Breast epithelium (tissue), 4 donors: ENCODE data around the gene SLC35A1. TPM values are rescaled to one million over a fixed set of nuclear protein-coding genes. Genes with fewer than 3 reads are reported as not detected.

Source experiments
- DNase-seq, 2 donors: peaks; one replicate each; pipeline ENCODE4 v3.0.0-alpha.2; 2019; ENCODE audit warnings: low spot score in 2 of 2
- H3K27ac ChIP-seq, 2 donors: fragments of 200-600 bp; sonication (generic) in 1 of 2; one replicate each; pipeline ENCODE4 v1.5.1; 2016 to 2019; ENCODE audit warnings: mild to moderate bottlenecking in 1 of 2
- H3K27me3 ChIP-seq, 2 donors: fragments of 200-600 bp; sonication (generic) in 1 of 2; one replicate each; pipeline versions ENCODE4 v1.5.1 to v1.6.0; 2017 to 2019; ENCODE audit warnings: control low read depth in 1 of 2, mild to moderate bottlenecking in 1 of 2
- H3K36me3 ChIP-seq: fragments of 200-600 bp; one replicate; pipeline ENCODE4 v1.5.1; 2019
- H3K4me1 ChIP-seq, 2 donors: fragments of 200-600 bp; sonication (generic); one replicate each; pipeline ENCODE4 v1.5.1; 2016 to 2019; ENCODE audit warnings: control low read depth in 1 of 2
- H3K4me3 ChIP-seq, 3 donors: fragments of 200-600 bp; sonication (generic); 1 replicate in 2 of 3; 2 replicates in 1 of 3; pipeline ENCODE4 v1.5.1; 2016 to 2019; ENCODE audit warnings: mild to moderate bottlenecking in 3 of 3, moderate library complexity in 2 of 3
- H3K9me3 ChIP-seq, 2 donors: fragments of 200-600 bp; sonication (generic) in 1 of 2; one replicate each; pipeline ENCODE4 v1.5.1; 2016 to 2019; ENCODE audit warnings: control low read depth in 1 of 2
- CTCF ChIP-seq, 3 donors: fragments of 450-650 bp; IDR thresholded peaks; one replicate each; pipeline ENCODE4 v1.5.1; 2016 to 2017; ENCODE audit warnings: antibody characterized with exemption in 3 of 3, mild to moderate bottlenecking in 3 of 3, moderate library complexity in 3 of 3
- POLR2A ChIP-seq: fragments of 450-650 bp; IDR thresholded peaks from one replicate; pipeline ENCODE4 v1.6.1; 2016; ENCODE audit warnings: antibody characterized with exemption, mild to moderate bottlenecking, moderate library complexity
- POLR2AphosphoS5 ChIP-seq, 3 donors: sonication (generic); formaldehyde crosslinking; IDR thresholded peaks; one replicate each; pipeline ENCODE4 v1.6.1; 2017; ENCODE audit warnings: antibody characterized with exemption in 3 of 3
- intact Hi-C: fragments of 100-400 bp; cut with DNase I; formaldehyde crosslinking; loops from one replicate; pipeline ENCODE4 v1.15.1; 2023; ENCODE audit warnings: low total_unique reads
- total RNA-seq, 3 donors: library from RNA; depleted of rRNA; stranded (reverse); fragments of >200 nt; gene quantifications; one replicate each; pipeline ENCODE4 v1.1.0, GENCODE V29; 2016

Gene SLC35A1
- total RNA-seq, 3 donors from 2014 or later, result 20.3 to 46.7 (median 22.9) TPM

- Histone ChIP-seq H3K27ac (no peak overlapping the region), H3K36me3 (no peaks in the 10 kb centered on the region), H3K4me3 (no peak overlapping the region), H3K27me3 (no peaks in the 10 kb centered on the region), H3K9me3 (no peaks in the 10 kb centered on the region), H3K4me1 (no peaks in the 10 kb centered on the region)
- no peak for DNase-seq
- intact Hi-C loops, result no loop called here
- no peak for TF ChIP-seq POLR2A
- TF ChIP-seq POLR2AphosphoS5 (IDR thresholded peaks at IDR 0.05), result no peak
These were observed 49.9 kb downstream of the SLC35A1 start for GRCh38 chr6:87522686-87523085.

- Histone ChIP-seq H3K27ac (no peak overlapping the region), H3K4me3 (no peak overlapping the region), H3K4me1 (no peaks in the 10 kb centered on the region), H3K27me3 (no peaks in the 10 kb centered on the region), H3K36me3 (no peaks in the 10 kb centered on the region), H3K9me3 (no peaks in the 10 kb centered on the region)
- TF ChIP-seq POLR2A (no peak), POLR2AphosphoS5 (IDR thresholded peaks at IDR 0.05) (no peak), CTCF (IDR thresholded peaks at IDR 0.05) (no peak)
- no peak for DNase-seq
- intact Hi-C loops, result no loop called here
These were observed 56.4 kb downstream of the SLC35A1 start for GRCh38 chr6:87529221-87529620.

GRCh38 chr6:87534377-87535047 lies 61.7 kb downstream of the SLC35A1 start:
- H3K4me1 ChIP-seq, result no peaks in the 10 kb centered on the region
- no peak for DNase-seq
- H3K36me3 ChIP-seq, result no peaks in the 10 kb centered on the region
- no peak overlapping the region for H3K4me3 ChIP-seq
- intact Hi-C loops, result no loop called here
- H3K27ac ChIP-seq, result no peak overlapping the region
- TF ChIP-seq POLR2A (no peak), POLR2AphosphoS5 (IDR thresholded peaks at IDR 0.05) (no peak), CTCF (IDR thresholded peaks at IDR 0.05) (no peak)
- no peaks in the 10 kb centered on the region for H3K27me3 ChIP-seq
- no peaks in the 10 kb centered on the region for H3K9me3 ChIP-seq

GRCh38 chr6:87538510-87539260 lies 65.9 kb downstream of the SLC35A1 start:
- no peak for TF ChIP-seq POLR2A
- TF ChIP-seq POLR2AphosphoS5 (IDR thresholded peaks at IDR 0.05), result no peak

GRCh38 chr6:87539554-87539953 lies 66.8 kb downstream of the SLC35A1 start:
- no peaks in the 10 kb centered on the region for H3K4me1 ChIP-seq
- no peak for DNase-seq
- H3K4me3 ChIP-seq, result no peak overlapping the region
- intact Hi-C loops, result no loop called here
- no peaks in the 10 kb centered on the region for H3K27me3 ChIP-seq
- H3K27ac ChIP-seq, result no peak overlapping the region
- H3K36me3 ChIP-seq, result no peaks in the 10 kb centered on the region
- TF ChIP-seq POLR2AphosphoS5 (IDR thresholded peaks at IDR 0.05), result no peak
- TF ChIP-seq CTCF (IDR thresholded peaks at IDR 0.05), result no peak
- no peak for TF ChIP-seq POLR2A
- H3K9me3 ChIP-seq, result no peaks in the 10 kb centered on the region

More at GRCh38 chr6:87538510-87539260, 65.9 kb downstream of the SLC35A1 start:
- Histone ChIP-seq H3K9me3 (no peaks in the 10 kb centered on the region), H3K4me1 (no peaks in the 10 kb centered on the region), H3K4me3 (no peak overlapping the region), H3K27ac (no peak overlapping the region), H3K27me3 (no peaks in the 10 kb centered on the region), H3K36me3 (no peaks in the 10 kb centered on the region)
- intact Hi-C loops, result no loop called here
- no peak for DNase-seq

GRCh38 chr6:87540539-87540938 lies 67.8 kb downstream of the SLC35A1 start:
- H3K9me3 ChIP-seq, result no peaks in the 10 kb centered on the region
- intact Hi-C loops, result no loop called here
- no peaks in the 10 kb centered on the region for H3K36me3 ChIP-seq
- H3K4me3 ChIP-seq, result no peak overlapping the region
- no peak overlapping the region for H3K27ac ChIP-seq
- no peak for TF ChIP-seq POLR2AphosphoS5 (IDR thresholded peaks at IDR 0.05)
- no peak for TF ChIP-seq CTCF (IDR thresholded peaks at IDR 0.05)
- no peak for TF ChIP-seq POLR2A
- no peaks in the 10 kb centered on the region for H3K27me3 ChIP-seq
- H3K4me1 ChIP-seq, result no peaks in the 10 kb centered on the region
- no peak for DNase-seq
